GM19467 (cell line): Measurements from ENCODE around the gene ALK.

ENCODE experiments used
- ATAC-seq: cut with Tn5 transposase; IDR thresholded peaks from one replicate; pipeline ENCODE4 v1.9.1; 2021; ENCODE audit warnings: mild to moderate bottlenecking, moderate library complexity; ENCODE audit not compliant: unreplicated experiment

ALK gene

DNA sequence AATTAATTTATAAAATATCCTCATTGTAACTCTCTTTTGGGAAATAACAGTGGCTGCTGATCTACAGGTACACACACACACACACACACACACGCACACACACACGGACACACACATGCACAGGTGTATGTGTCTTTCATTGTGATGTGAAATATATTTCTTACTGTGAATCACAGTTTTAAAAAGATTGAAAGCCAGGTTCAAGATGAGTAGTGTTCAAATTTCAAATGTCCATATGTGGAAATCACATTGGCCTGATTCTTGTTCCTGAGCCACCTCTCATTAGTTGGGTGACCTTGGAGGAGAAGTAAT is 372.4 kb downstream of the ALK start:
- no peak for ATAC-seq

DNA sequence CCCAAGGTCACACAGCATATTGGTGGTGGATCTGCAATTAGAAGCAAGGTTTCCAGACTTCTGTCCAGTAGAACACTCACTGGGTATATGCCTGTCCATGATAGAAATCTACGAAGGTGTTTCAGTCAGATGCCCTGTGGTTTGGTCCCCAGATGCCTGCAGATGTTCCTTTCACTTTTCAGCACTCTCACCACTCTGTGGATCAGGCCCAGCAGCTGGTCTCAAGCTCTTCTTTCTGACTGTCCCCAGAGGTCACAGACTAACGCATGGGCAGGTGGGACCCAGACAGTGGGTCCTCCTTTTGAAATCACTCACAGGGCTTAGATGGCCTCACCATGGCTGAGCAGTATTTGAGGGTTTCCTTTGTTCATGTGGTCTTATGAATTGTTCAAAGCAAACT is 376.5 kb downstream of the ALK start:
- no peak for ATAC-seq

- ATAC-seq: no peak
Measured at GRCh38 chr2:29544031-29544430, 377.4 kb downstream of the ALK start.

DNA sequence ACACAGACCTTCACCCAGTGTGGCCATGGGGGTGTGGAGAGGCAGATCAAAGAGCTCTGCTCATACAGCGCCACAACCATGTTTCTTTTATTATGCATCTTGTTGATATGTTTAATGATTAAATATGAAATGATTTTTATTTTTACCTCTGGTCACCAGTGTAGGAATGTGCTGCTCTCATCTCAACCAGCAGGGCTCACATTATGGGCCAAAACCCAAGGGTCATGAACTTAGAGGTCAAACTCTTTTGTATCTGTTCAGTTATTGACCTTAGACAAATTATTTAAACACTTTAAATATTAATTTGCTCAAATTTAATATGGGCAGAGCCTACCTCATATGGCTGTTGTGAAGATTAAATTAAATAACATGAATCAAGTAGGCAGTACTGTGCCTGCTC is 386.2 kb downstream of the ALK start:
- no peak for ATAC-seq

DNA sequence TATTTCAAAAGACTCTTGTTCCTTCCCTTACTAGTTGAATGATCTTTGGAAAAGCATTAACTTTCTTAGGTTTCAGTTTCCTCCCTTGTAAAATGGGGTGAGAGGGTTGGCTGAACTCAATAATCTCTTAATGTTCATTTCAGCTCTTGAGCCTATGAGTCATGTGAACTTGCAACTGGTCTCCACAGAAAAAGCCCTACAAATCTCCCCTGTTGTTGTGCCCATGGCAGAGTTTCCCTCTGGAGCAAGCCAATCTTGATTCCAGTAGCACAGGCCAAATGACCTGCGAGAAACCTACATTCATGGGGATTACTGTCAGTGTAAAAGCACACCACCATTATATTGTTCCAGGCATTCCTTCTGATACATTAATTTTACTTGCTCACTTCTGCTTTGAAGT is 388.9 kb downstream of the ALK start:
- no peak for ATAC-seq

- ATAC-seq: no peak
Measured at GRCh38 chr2:29531626-29532025, 389.8 kb downstream of the ALK start.

DNA sequence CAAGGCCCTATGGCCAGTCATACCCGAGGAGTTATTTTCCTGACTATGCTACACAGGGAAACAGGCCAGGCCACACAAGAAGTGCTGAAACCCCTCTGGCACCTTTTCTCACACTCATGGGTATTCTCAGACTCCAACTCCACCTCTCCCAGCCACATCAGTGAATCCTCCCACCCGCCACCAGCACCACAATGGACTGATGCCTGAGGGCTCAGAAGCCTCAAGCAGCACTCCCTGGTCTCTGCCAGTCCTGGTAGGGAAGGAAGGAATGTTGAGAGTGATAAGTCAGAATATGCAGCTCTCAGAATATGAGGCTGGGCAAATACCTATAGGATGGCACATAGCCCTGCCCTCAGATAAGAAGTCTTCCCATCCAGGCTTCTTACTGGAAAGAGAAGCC is 391.1 kb downstream of the ALK start:
- ATAC-seq: no peak

- ATAC-seq: no peak
Measured at GRCh38 chr2:29528891-29529520, 392.4 kb downstream of the ALK start.

GRCh38 chr2:29528371-29528770 is 393.0 kb downstream of the ALK start:
- no peak for ATAC-seq

GRCh38 chr2:29527947-29528346 is 393.4 kb downstream of the ALK start:
- no peak for ATAC-seq

GRCh38 chr2:29526587-29527586 is 394.5 kb downstream of the ALK start:
- ATAC-seq: no peak

DNA sequence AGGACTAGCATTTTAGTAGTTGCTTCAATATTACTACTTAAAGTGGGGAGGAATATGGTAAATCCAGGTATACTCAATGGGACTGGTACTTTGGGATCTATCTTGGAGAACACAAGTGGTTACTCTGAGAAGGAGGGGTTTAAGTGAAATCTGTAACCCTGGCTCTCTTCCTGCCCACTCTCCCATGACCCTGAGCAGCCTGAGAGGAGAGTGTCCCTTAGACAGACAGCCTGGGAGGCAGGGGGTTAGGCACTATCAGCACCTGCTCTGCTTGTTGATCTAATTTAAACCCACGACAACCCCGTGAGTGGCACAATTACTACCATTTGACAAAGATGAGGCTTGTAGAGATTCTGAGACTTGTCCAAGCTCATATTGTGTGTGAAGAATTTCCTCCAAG is 395.5 kb downstream of the ALK start:
- no peak for ATAC-seq

DNA sequence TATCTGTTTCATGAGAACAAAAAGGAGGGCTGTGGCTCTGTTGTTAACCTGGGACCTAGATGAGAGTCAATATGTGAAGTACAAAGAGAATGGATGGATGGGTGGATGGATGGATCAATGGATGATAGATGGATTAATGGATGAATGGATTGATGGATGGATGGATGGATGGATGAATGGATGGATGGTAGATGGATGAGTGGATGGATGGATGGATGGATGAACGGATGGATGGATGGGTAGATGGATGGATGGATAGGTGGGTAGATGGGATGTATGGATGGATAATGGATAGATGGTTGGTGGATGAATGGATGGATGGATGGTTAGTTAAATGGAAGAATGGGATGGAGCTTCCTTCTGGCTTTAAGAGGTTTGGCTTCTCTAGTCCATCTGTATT is 396.7 kb downstream of the ALK start:
- ATAC-seq: no peak

- no peak for ATAC-seq
Measured at GRCh38 chr2:29522951-29523669, 398.3 kb downstream of the ALK start.

GRCh38 chr2:29520001-29520400 is 401.4 kb downstream of the ALK start:
- no peak for ATAC-seq

GRCh38 chr2:29519338-29519925 is 402.0 kb downstream of the ALK start:
- ATAC-seq: no peak

DNA sequence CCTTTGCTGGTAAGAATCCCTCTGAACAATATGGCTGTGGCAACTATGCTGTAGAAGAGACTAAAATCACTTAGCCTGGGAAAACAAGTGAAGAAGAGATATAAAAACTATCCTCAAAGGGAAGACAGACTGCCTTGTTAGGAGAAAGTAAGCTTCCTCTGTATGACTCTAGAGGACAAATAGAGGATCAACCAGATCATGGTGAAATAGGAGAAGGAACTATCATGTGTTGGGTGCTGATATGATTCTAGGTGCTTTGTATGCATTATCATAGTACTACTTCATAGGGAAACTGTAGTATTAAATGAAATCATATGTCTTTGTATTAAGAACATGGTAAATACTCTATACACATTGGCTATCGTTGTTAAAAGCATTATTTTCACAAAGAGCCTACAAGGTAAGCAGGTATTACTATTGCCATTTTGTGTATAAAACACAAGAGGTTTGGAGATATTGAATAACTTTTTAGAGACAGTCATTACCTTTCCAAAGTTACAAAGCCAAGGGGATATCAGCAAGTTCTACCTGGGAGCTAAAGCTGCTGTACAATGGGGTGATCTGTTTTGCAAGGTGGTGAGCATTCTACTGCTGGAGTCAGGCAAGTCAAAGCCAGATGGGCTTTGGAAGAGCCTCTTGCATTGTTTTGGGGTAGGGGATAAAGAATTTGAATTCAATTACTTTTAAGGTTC is 402.6 kb downstream of the ALK start:
- no peak for ATAC-seq

DNA sequence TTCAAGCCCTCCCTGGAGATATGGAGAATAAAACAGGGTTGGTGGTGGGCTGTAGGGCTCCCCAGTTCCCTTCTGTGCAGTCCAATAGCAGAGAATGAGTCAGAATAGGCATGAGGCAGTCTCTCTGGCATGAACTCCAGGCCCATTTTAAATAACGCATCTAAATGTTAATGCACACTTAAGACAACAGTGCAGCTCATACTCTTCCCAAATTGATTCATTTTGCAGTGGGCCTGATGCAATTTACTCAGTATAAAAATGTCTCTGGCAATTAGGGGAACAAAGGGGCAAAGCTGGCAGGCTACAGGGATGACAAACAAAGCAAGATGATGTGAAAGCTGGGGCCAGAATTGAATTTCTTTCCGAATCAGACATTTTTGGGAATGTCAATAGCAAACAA is 403.4 kb downstream of the ALK start:
- ATAC-seq: no peak

- no peak for ATAC-seq
Measured at GRCh38 chr2:29517413-29517812, 404.0 kb downstream of the ALK start.

GRCh38 chr2:29516767-29517166 is 404.6 kb downstream of the ALK start:
- ATAC-seq: no peak

GRCh38 chr2:29509878-29510277 is 411.5 kb downstream of the ALK start:
- no peak for ATAC-seq
